Measurements from ENCODE around the gene CLEC11A. TPM values are rescaled to one million over a fixed set of nuclear protein-coding genes. Genes with fewer than 3 reads are reported as not detected.
A peak's percentile ranks its signal among the peaks of the same experiment; 100 is the strongest.

The CLEC11A gene
- total RNA-seq, 1 donor from 2014 or later, result 0.38 TPM

GRCh38 chr19:50716178-50717025 lies 6.8 kb upstream of the CLEC11A start:
- no peak overlapping the region for H3K4me3 Mint-ChIP-seq

DNA sequence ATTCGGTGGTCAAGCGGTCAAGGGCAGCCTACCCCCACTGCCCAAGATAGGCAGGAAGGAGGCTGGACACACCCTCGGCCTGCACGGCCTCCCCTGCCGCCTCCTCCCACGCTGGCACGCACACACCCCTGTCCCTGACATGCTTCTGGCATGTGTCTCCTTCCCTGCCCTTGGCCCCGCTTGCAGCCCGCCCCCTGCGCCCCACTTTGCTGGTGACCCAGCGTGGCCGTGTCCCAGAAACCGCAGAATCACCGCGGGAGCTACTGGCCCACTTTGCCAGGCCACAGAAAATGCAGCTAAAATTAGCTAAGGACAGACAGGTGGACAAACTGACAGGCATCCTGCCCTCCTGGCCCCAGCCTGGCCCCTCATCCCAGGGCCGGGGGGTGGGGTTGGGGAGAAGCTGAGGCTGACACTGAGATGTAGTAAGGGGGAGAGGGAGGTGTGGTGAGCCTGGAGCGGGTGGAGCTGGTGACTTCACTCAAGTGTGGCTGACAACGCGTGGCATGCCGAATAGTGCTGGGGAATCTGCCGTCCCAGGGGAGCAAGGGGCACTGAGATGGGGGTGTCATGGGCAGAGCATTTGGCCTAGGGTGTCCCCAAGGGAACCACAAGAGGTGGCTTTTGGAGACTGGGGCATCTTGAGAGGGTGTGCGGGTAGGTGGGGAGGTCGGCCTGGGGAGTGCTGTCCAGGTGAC lies 6.0 kb upstream of the CLEC11A start:
- H3K4me1 Mint-ChIP-seq, result peaks cover 26% of the 10 kb centered on the region
- intact Hi-C loops (cut with micrococcal nuclease), result no loop called here
- no peak for TF ChIP-seq CTCF (IDR thresholded peaks at IDR 0.05)
- H3K4me3 Mint-ChIP-seq, result peak overlapping the region; percentile 32
- no peaks in the 10 kb centered on the region for H3K36me3 Mint-ChIP-seq (ENCODE audit: low read depth)
- no peak overlapping the region for H3K27ac Mint-ChIP-seq
- ChIA-PET POLR2A (interaction anchor here (0.6 kb wide), 1 partner anchor 416 kb away, joined by 3 read pairs; no protein-coding TSS in a partner anchor), CTCF (no interaction called here)
- ATAC-seq (ENCODE audit: low read depth) (peak; percentile 52), DNase-seq (no peak)
- peaks cover 61% of the 10 kb centered on the region for H3K27me3 Mint-ChIP-seq
- no peaks in the 10 kb centered on the region for H3K9me3 Mint-ChIP-seq

More at GRCh38 chr19:50716178-50717025, 6.8 kb upstream of the CLEC11A start:
- ChIA-PET POLR2A (no interaction called here), CTCF (no interaction called here)
- no peak for TF ChIP-seq CTCF (IDR thresholded peaks at IDR 0.05)
- H3K4me1 Mint-ChIP-seq, result peaks cover 26% of the 10 kb centered on the region
- no peaks in the 10 kb centered on the region for H3K9me3 Mint-ChIP-seq
- no peaks in the 10 kb centered on the region for H3K36me3 Mint-ChIP-seq (ENCODE audit: low read depth)
- no peak overlapping the region for H3K27ac Mint-ChIP-seq
- intact Hi-C loops (cut with micrococcal nuclease), result no loop called here
- ATAC-seq (ENCODE audit: low read depth) (no peak), DNase-seq (no peak)
- H3K27me3 Mint-ChIP-seq, result peaks cover 54% of the 10 kb centered on the region

DNA sequence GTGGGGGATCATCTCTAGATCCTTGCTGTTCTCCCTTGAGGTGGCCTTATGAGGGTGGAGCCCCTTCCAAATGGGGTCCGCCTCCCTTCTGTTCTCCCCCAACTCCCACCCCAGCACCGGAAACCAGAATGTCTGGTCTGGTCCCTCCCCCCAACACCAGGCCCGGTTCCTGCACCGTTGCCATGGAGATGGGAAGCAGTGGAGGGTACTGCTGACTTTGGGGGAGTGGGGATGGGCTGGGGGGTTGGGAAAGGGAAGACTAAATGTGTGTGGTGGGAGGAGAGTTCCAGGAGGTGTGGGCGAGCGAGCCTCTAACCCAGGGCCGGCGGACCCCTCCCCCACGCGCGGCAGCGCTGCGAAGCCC lies 5.3 kb upstream of the CLEC11A start:
- intact Hi-C loops (cut with micrococcal nuclease), result no loop called here
- DNase-seq, result no peak
- no peaks in the 10 kb centered on the region for H3K9me3 Mint-ChIP-seq
- peaks cover 63% of the 10 kb centered on the region for H3K27me3 Mint-ChIP-seq
- peak overlapping the region; percentile 32 for H3K4me3 Mint-ChIP-seq
- POLR2A ChIA-PET, result no interaction called here
- TF ChIP-seq CTCF (IDR thresholded peaks at IDR 0.05), result no peak
- H3K4me1 Mint-ChIP-seq, result peaks cover 25% of the 10 kb centered on the region
- H3K27ac Mint-ChIP-seq, result no peak overlapping the region
- CTCF ChIA-PET, result no interaction called here
- no peaks in the 10 kb centered on the region for H3K36me3 Mint-ChIP-seq (ENCODE audit: low read depth)
- no peak for ATAC-seq (ENCODE audit: low read depth)

DNA sequence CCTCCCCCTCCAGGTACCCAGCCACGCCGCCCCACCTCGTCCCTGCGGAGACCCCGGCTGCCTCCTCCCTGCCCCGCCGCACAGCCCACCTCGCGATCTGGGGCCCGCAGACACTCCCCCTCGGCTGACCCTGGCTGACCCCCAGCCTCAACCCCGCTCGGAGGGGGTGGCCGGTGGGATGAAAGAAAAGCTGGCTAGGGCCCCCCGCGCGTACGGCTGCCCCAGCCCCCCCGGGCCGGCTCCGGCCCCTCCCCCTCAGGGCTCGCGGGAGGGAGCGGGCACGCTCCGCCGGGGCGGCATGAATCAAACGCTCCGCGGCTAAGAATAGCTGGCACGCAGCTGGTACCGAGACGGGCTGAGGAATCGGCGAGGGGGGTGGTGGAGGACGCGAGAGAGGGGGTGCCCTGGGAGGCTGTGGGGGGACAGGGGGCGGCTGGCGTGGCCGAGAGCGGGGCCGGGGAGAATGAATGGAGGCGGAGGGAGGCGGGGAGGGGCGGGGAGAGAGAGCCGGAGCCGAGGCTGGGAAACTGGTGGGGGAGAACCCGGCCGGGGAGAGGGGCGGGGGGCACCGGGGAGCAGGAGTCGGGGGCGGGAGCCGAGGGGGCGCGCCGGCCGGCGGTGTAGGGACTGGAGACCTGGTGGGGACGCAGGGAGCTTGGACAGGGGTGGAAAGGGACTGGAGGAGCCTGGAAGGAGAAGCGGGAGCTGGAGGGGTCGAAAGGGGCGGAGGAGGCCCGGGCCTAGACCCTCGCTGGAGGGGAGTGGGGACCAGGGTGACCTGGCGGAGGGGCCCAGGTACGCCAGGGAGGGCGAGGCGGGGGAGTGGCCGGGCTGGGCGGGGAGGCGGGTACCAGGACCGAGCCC lies 4.7 kb upstream of the CLEC11A start:
- no peak for TF ChIP-seq CTCF (IDR thresholded peaks at IDR 0.05)
- DNase-seq, result no peak
- Mint-ChIP-seq H3K27ac (no peak overlapping the region), H3K4me3 (no peak overlapping the region), H3K9me3 (no peaks in the 10 kb centered on the region), H3K27me3 (peaks cover 61% of the 10 kb centered on the region), H3K36me3 (ENCODE audit: low read depth) (no peaks in the 10 kb centered on the region), H3K4me1 (peaks cover 25% of the 10 kb centered on the region)
- ChIA-PET CTCF (no interaction called here), POLR2A (no interaction called here)
- ATAC-seq (ENCODE audit: low read depth), result no peak
- intact Hi-C loops (cut with micrococcal nuclease), result no loop called here

DNA sequence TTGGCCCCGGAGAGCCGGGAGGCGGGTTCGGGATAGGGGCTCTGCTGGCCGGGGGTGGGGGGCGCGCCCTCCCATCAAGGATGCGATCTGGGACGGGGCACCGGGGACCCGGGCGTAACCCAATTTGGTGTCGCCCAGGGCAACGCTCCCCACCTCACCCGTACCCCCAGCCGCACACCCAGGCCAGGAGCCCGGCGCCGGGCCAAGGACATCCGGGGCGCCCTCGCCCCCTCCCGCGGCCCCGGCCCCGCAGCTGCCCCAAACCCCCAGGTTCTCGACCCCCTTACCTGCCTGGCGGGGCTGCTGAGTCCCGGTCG lies 4.1 kb upstream of the CLEC11A start:
- ATAC-seq (ENCODE audit: low read depth), result no peak
- H3K36me3 Mint-ChIP-seq (ENCODE audit: low read depth), result no peaks in the 10 kb centered on the region
- H3K27me3 Mint-ChIP-seq, result peaks cover 63% of the 10 kb centered on the region

More for the DNA sequence above, 4.1 kb upstream of the CLEC11A start:
- Mint-ChIP-seq H3K4me3 (no peak overlapping the region), H3K27ac (no peak overlapping the region), H3K9me3 (no peaks in the 10 kb centered on the region), H3K4me1 (peaks cover 28% of the 10 kb centered on the region)
- ChIA-PET CTCF (no interaction called here), POLR2A (no interaction called here)
- TF ChIP-seq CTCF (IDR thresholded peaks at IDR 0.05), result no peak
- DNase-seq, result no peak
- intact Hi-C loops (cut with micrococcal nuclease), result no loop called here

All from activated B cell treated with CpG ODN at 0.5 μM for 24 hours (primary cell).